Heart left ventricle (tissue), 13 donors: ENCODE data around the gene RPS28.

Source experiments
- POLR2A ChIP-seq, 2 donors: fragments of 450-650 bp; IDR thresholded peaks; one replicate each; pipeline ENCODE4 v1.6.1; 2017; ENCODE audit warnings: antibody characterized with exemption in 2 of 2, mild to moderate bottlenecking in 2 of 2, moderate library complexity in 2 of 2
- TF ChIP-seq, protein P1 (sequence below), 12 donors: fragments of 200-600 bp; sonication (generic) in 4 of 12; IDR thresholded peaks; one replicate each; pipeline versions ENCODE4 v1.5.0 to v1.8.0; 2018 to 2022; ENCODE audit warnings: antibody characterized with exemption in 12 of 12, mild to moderate bottlenecking in 5 of 12
- donor health status: ischemic (EF 13 %, LVEDD 7.1; RV severe dilation, severe dysfunction).
- donor health status: DM: no; HTN: yes; CAD: no.
- donor health status: DM: no; HTN: no; CAD: no.
- donor health status: ischemic (EF 25% LVEDD 6.9; RV normal size, moderate dysfunction).
- donor health status: ischemic (EF 25% LVEDD 5.7; RV mildly dilated, moderate dysfunction).
- donor health status: ischemic (EF 35%, LVEDD 5.7; RV mildly dilated, moderate dysfunction).
- donor health status: nonischemic (EF 11% LVEDD 7.7; RV severe dilation, severe dysfunction).
- donor health status: DM: yes; HTN: yes; CAD: no.
- donor health status: PGD.
- donor health status: ischemic (EF 29% LVEDD 5.4; RV normal size, mild dysfunction).
- donor health status: nonischemic (EF 23%, LVEDD 6.1; RV moderate dilation, normal function).

DNA sequence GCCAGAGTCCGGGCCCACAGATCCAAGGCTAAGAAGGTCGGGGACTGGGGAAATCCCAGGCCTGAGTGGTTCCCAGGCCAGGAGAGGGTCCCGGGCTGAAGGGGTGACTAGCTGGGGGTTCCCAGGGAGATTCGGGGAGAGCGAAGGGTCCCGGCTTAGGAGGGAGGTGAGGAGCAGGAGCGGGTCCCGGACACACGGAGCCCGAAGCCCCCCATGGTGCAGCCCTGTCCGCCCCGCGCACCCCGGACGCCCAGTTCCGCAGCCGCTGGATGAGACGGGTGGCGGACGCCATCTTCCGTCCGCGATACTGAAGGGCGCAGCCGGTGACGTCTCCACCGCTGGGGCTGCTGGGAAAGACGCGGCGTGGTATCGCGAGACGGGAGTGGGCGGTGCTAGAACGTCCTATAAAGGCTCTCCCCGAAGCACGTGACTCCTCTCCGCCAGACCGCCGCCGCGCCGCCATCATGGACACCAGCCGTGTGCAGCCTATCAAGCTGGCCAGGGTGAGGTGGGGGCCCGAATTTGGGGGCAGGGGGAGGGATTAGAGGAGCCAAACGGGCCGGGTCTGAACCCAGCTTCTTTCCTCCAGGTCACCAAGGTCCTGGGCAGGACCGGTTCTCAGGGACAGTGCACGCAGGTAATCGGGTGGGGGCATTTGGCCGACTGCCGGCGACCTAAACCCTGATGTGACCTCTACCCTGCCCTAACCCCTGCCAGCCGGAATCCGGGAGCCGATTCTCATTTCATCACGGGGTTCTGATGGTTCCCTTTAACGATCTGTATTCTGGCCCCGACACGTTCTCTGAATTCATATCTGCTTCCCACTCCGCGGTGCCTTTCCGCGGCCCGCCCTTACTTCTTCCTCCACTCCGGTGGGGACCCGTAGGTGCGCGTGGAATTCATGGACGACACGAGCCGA, at the start of gene RPS28, which contains the start of gene NDUFA7:
- TF ChIP-seq, protein P1, sequence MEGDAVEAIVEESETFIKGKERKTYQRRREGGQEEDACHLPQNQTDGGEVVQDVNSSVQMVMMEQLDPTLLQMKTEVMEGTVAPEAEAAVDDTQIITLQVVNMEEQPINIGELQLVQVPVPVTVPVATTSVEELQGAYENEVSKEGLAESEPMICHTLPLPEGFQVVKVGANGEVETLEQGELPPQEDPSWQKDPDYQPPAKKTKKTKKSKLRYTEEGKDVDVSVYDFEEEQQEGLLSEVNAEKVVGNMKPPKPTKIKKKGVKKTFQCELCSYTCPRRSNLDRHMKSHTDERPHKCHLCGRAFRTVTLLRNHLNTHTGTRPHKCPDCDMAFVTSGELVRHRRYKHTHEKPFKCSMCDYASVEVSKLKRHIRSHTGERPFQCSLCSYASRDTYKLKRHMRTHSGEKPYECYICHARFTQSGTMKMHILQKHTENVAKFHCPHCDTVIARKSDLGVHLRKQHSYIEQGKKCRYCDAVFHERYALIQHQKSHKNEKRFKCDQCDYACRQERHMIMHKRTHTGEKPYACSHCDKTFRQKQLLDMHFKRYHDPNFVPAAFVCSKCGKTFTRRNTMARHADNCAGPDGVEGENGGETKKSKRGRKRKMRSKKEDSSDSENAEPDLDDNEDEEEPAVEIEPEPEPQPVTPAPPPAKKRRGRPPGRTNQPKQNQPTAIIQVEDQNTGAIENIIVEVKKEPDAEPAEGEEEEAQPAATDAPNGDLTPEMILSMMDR (IDR thresholded peaks at IDR 0.05) = peak; percentile 17 to 60 (median 40)
- TF ChIP-seq POLR2A (IDR thresholded peaks at IDR 0.05) = peak; percentile 12 to 93
